ENCODE data around the gene RBP3.

DNA sequence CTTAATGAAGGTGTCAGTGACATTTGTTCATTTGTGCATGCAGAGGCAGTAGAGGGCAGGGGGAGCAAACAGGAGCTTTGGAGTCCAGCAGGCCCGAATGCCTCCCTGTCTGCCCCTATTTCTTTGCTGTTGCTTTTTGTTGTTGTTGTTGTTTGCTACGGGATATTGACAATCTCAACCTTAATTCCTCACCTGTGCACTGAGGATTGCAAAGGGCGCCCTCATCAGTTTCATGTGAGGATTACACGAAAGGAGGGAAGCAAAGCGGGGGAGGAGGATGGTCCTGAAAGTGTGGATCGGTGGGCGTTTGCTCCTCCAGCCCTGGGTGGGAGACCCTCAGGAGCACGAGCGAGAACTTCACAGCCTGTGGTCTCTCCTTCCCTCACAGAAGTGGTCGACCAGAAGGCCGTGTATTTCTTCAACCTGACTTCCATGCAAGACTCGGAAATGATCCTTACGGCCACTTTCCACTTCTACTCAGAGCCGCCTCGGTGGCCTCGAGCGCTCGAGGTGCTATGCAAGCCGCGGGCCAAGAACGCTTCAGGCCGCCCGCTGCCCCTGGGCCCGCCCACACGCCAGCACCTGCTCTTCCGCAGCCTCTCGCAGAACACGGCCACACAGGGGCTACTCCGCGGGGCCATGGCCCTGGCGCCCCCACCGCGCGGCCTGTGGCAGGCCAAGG, 38.6 kb upstream of the RBP3 start:
- TF ChIP-seq, protein P1, sequence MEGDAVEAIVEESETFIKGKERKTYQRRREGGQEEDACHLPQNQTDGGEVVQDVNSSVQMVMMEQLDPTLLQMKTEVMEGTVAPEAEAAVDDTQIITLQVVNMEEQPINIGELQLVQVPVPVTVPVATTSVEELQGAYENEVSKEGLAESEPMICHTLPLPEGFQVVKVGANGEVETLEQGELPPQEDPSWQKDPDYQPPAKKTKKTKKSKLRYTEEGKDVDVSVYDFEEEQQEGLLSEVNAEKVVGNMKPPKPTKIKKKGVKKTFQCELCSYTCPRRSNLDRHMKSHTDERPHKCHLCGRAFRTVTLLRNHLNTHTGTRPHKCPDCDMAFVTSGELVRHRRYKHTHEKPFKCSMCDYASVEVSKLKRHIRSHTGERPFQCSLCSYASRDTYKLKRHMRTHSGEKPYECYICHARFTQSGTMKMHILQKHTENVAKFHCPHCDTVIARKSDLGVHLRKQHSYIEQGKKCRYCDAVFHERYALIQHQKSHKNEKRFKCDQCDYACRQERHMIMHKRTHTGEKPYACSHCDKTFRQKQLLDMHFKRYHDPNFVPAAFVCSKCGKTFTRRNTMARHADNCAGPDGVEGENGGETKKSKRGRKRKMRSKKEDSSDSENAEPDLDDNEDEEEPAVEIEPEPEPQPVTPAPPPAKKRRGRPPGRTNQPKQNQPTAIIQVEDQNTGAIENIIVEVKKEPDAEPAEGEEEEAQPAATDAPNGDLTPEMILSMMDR (IDR thresholded peaks at IDR 0.05) = no peak
- TF ChIP-seq POLR2A (IDR thresholded peaks at IDR 0.05) = no peak

Data from ovary (tissue), 3 donors.